GM23338 (cell line): ENCODE measurements around the gene ATXN7L1. TPM values are rescaled to one million over a fixed set of nuclear protein-coding genes. Genes with fewer than 3 reads are reported as not detected.

ENCODE experiments used
- ATAC-seq: fragments of 200-7000 bp; cut with Tn5 transposase; 3 replicates; pipeline ENCODE4 v1.9.1; 2020
- DNase-seq: peaks from one replicate; pipeline ENCODE4 v3.0.0-alpha.2; 2015; ENCODE audit warnings: low spot score
- H2AFZ ChIP-seq: fragments of 200-600 bp; sonication (generic); 2 replicates; pipeline ENCODE4 v1.8.0; 2016; ENCODE audit warnings: antibody characterized with exemption, mild to moderate bottlenecking, moderate library complexity
- H3F3A ChIP-seq: fragments of 200-600 bp; sonication (generic); replicated peaks from 2 replicates; pipeline ENCODE4 v1.8.0; 2017; ENCODE audit warnings: antibody characterized with exemption, mixed run types, low read depth
- H3K27ac ChIP-seq: fragments of 200-600 bp; sonication (generic); 2 replicates; pipeline ENCODE4 v1.6.1; 2016; ENCODE audit warnings: low read depth
- H3K27me3 ChIP-seq: fragments of 200-600 bp; sonication (generic); 2 replicates; pipeline ENCODE4 v1.8.0; 2016; ENCODE audit warnings: mild to moderate bottlenecking, mixed run types, moderate library complexity; ENCODE audit not compliant: insufficient read depth
- H3K36me3 ChIP-seq: fragments of 200-600 bp; sonication (generic); 2 replicates; pipeline ENCODE4 v1.8.0; 2016; ENCODE audit warnings: mild to moderate bottlenecking; ENCODE audit not compliant: insufficient read depth
- H3K4me1 ChIP-seq: fragments of 200-600 bp; sonication (generic); 2 replicates; pipeline ENCODE4 v1.8.0; 2016; ENCODE audit warnings: mild to moderate bottlenecking, moderate library complexity; ENCODE audit not compliant: insufficient read depth
- H3K4me2 ChIP-seq: fragments of 200-600 bp; sonication (generic); 2 replicates; pipeline ENCODE4 v1.7.1; 2017; ENCODE audit warnings: mixed run types
- H3K4me3 ChIP-seq: fragments of 200-600 bp; sonication (generic); 2 replicates; pipeline ENCODE4 v1.6.1; 2016; ENCODE audit warnings: mixed run types
- H3K79me2 ChIP-seq: fragments of 200-600 bp; sonication (generic); replicated peaks from 2 replicates; pipeline ENCODE4 v1.8.0; 2017; ENCODE audit warnings: mild to moderate bottlenecking; ENCODE audit not compliant: insufficient read depth
- H3K9me2 ChIP-seq: fragments of 200-600 bp; sonication (generic); 2 replicates; pipeline ENCODE4 v1.8.0; 2017; ENCODE audit not compliant: insufficient read depth
- H4K20me1 ChIP-seq: fragments of 200-600 bp; sonication (generic); replicated peaks from 2 replicates; pipeline ENCODE4 v1.8.0; 2017; ENCODE audit warnings: mild to moderate bottlenecking; ENCODE audit not compliant: insufficient read depth
- H3K27ac Mint-ChIP-seq: 2 replicates; pipeline ENCODE4 v1.8.0; 2020; ENCODE audit warnings: inconsistent platforms, mild to moderate bottlenecking, moderate library complexity, mixed read lengths
- H3K27me3 Mint-ChIP-seq: 3 replicates; pipeline ENCODE4 v1.8.0; 2022; ENCODE audit warnings: low read depth, mild to moderate bottlenecking, moderate library complexity, mixed read lengths, inconsistent platforms; ENCODE audit not compliant: insufficient read depth, poor library complexity
- H3K36me3 Mint-ChIP-seq: 3 replicates; pipeline ENCODE4 v1.8.0; 2021; ENCODE audit warnings: low read depth, mild to moderate bottlenecking, inconsistent platforms, moderate library complexity, mixed read lengths
- H3K4me1 Mint-ChIP-seq: 3 replicates; pipeline ENCODE4 v1.8.0; 2020; ENCODE audit warnings: mild to moderate bottlenecking, inconsistent platforms, mixed read lengths
- H3K4me3 Mint-ChIP-seq: 3 replicates; pipeline ENCODE4 v1.8.0; 2021; ENCODE audit warnings: moderate library complexity, mild to moderate bottlenecking, inconsistent platforms, mixed read lengths
- H3K9me3 Mint-ChIP-seq: 3 replicates; pipeline ENCODE4 v1.8.0; 2020; ENCODE audit warnings: moderate library complexity, mild to moderate bottlenecking, inconsistent platforms, mixed read lengths
- EZH2phosphoT487 ChIP-seq: fragments of 200-600 bp; sonication (generic); IDR thresholded peaks from one replicate; pipeline ENCODE4 v1.8.1; 2018; ENCODE audit warnings: antibody characterized with exemption; ENCODE audit not compliant: unreplicated experiment
- STAT1 ChIP-seq: IDR thresholded peaks from one replicate; pipeline ENCODE4 v1.6.1; 2016; ENCODE audit warnings: antibody characterized with exemption; ENCODE audit not compliant: unreplicated experiment
- ZNF462 ChIP-seq: fragments of 250-450 bp; sonication (Bioruptor Pico); IDR thresholded peaks from 2 replicates; pipeline ENCODE4 v1.5.0; 2020; ENCODE audit warnings: mild to moderate bottlenecking, moderate library complexity
- polyA plus RNA-seq: library from polyadenylated mRNA; unstranded; fragments of >200 nt; fragmentation: Nextera tagmentation; extraction: Ambion mirVana; gene quantifications from 2 replicates; pipeline ENCODE4 v1.2.1, GENCODE V29; 2016
- total RNA-seq: library from RNA; depleted of rRNA; stranded (reverse); fragments of >200 nt; shearing (Covaris generic); gene quantifications from 2 replicates; pipeline ENCODE4 v1.2.3, GENCODE V29; 2014

The ATXN7L1 gene
- total and polyA plus RNA-seq, 2 experiments from 2014 or later = 22.8 to 29.8 TPM

GRCh38 chr7:105820363-105821066 lies 55.9 kb downstream of the ATXN7L1 start:
- no peak for DNase-seq
- H3K4me3 Mint-ChIP-seq = no peak overlapping the region

More at GRCh38 chr7:105820363-105821066, 55.9 kb downstream of the ATXN7L1 start:
- H4K20me1 ChIP-seq = no peaks in the 10 kb centered on the region; the same call in 1 of the 2 replicates
- H3K4me2 ChIP-seq = no peak overlapping the region
- peaks cover 8% of the 10 kb centered on the region for H3K79me2 ChIP-seq
- H3K27me3 ChIP-seq = no peaks in the 10 kb centered on the region
- ATAC-seq = no peak
- H3K27me3 Mint-ChIP-seq = peaks cover 2% of the 10 kb centered on the region
- no peaks in the 10 kb centered on the region for H3F3A ChIP-seq
- H3K27ac Mint-ChIP-seq = no peak overlapping the region
- H3K36me3 ChIP-seq = no peaks in the 10 kb centered on the region
- peaks cover 23% of the 10 kb centered on the region for H3K4me1 ChIP-seq
- H2AFZ ChIP-seq = no peak overlapping the region
- H3K9me3 Mint-ChIP-seq = no peaks in the 10 kb centered on the region
- H3K36me3 Mint-ChIP-seq = peaks cover 14% of the 10 kb centered on the region
- peaks cover 36% of the 10 kb centered on the region for H3K4me1 Mint-ChIP-seq
- H3K4me3 ChIP-seq = no peak overlapping the region
- no peak overlapping the region for H3K27ac ChIP-seq
- TF ChIP-seq ZNF462 (no peak), EZH2phosphoT487 (no peak), STAT1 (no peak)
- H3K9me2 ChIP-seq = peaks cover 5% of the 10 kb centered on the region
